ENCODE measurements around the gene CCDC71L.
"Not testable (repeated sequence)": the region's sequence is repeated elsewhere in the genome, so short reads cannot be mapped to it uniquely, and the experiment has no call there.

CCDC71L gene

GRCh38 chr7:106660862-106661720 lies at the start of gene CCDC71L:
Gene CCDC71L (minus strand): TSS chr7:106661158. CDS start chr7:106660896, 262 bp downstream.
- DNase-seq (ENCODE audit: low read depth) = peak; percentile 89

DNA sequence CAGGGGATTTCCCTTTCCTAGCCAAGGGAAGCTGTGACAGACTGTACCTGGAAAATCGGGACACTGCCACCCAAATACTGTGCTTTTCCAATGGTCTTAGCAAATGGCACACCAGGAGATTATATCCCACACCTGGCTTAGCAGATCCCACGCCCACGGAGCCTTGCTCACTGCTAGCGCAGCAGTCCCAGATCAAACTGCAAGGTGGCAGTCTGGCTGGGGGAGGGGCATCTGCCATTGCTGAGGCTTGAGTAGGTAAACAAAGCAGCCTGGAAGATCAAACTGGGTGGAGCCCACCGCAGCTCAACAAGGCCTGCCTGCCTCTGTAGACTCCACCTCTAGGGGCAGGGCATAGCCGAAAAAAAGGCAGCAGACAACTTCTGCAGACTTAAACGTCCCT lies 48.6 kb upstream of the CCDC71L start:
- DNase-seq (ENCODE audit: low read depth) = not testable (repeated sequence)

- DNase-seq (ENCODE audit: low read depth) = no peak
Measured at GRCh38 chr7:106704000-106704840, 43.3 kb upstream of the CCDC71L start.

- no peak for DNase-seq (ENCODE audit: low read depth)
Measured at GRCh38 chr7:106693677-106694353, 32.9 kb upstream of the CCDC71L start.

DNA sequence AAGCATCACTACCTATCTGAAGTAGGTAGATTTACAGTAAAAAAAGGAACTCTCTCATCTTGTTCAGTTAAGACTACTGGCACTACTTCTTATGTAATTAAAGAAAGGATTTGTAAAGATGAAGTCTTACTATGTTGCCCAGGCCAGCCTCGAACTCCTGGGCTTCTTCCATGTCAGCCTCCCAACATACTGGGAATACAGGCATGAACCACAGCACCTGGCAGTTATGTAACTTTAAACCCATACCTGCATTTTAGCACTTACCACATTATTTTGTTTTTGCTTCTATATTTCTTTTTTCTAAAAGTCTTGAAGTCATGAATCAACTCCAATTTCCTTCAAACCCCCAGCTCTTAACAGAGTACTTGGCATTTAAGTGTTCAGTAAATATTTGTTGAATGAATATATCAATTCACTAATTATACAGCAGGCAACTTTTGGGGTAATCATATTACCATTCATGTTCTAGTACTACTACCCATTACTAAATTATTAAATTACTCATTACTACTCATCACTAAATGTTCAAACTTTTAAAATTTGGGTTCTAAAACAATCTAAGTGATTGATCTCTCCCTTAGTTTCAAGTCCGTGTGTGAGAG lies 31.6 kb upstream of the CCDC71L start:
- DNase-seq (ENCODE audit: low read depth) = no peak

DNA sequence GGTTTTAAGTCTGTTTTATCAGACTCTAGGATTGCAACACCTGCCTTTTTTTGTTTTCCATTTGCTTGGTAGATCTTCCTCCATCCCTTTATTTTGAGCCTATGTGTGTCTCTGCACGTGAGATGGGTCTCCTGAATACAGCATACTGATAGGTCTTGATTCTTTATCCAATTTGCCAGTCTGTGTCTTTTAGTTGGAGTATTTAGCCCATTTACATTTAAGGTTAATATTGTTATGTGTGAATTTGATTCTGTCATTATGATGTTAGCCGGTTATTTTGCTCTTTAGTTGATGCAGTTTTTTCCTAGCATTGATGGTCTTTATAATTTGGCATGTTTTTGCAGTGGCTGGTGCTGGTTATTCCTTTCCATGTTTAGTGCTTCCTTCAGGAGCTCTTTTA lies 27.2 kb upstream of the CCDC71L start:
- not testable (repeated sequence) for DNase-seq (ENCODE audit: low read depth)

DNA sequence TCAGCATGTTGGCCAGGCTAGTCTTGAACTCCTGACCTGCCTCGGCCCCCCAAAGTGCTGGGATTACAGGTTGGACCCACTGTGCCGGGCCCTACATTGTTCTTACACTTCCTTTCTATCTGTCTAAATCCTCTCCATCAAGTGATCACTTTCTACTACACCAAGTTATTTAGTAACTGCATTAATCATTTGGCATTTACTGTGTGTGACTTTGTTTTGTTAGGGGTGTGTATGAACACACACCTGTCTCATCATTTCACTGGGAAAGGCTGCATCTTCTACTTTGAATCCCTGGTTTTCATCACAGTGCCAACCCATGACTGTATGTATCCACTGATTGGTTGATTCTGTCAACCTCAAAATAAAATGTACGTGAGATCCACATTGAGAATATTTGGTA lies 23.0 kb upstream of the CCDC71L start:
- no peak for DNase-seq (ENCODE audit: low read depth)

- DNase-seq (ENCODE audit: low read depth) = no peak
Measured at GRCh38 chr7:106681815-106682495, 21.0 kb upstream of the CCDC71L start.

DNA sequence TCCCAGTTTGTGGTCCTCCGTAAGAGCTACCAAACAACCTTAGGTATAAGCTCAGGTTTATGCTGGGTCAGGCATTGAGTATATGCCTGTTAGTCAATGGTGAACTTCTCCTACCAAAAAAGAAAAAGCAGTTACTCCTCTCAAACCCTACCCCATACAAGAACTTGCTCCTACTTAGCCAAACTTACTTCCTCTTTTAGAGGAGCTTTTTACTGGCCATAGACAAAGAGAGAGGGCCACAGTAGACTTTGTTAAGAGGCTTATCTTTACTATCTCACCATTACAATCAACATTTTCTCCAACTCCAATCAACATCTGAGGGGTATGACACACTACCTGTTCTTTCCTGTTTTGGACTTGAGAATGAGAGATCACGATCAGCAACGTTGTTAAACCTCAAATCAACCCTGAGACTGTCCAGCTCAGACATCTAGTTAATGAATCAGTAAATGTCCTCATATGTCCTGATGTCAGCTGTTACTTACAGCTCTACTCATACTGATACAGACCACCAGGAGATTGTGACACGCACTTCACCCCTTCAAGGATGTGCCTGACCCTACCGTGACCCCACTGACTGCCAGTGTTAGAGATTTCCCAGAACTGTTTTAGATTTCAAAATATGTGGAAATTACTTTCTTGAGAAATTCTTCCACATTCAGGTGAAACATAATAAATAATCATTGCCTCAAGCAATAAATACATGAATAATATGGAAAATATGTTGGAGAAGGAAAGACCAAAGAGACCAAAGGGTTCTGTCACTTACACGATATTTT lies 18.4 kb upstream of the CCDC71L start:
- DNase-seq (ENCODE audit: low read depth) = no peak

DNA sequence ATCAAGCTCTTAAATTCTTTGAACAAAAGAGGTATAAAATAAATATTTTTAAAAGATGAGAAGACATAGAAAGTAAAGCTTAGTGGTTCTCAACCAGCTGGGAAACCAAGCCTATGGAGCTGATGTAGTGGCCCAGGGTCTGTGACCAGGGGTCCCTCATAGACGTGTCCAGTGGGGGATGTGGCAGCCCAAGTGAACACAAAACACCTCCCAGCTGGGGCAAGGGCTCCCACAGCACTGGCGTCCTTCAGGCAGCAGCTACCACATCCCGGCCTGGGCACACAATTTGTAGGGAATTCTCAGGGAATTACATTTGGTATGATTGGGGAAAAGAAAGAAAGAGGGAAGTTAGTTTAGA lies 17.8 kb upstream of the CCDC71L start:
- no peak for DNase-seq (ENCODE audit: low read depth)

GRCh38 chr7:106676506-106676905 lies 15.5 kb upstream of the CCDC71L start:
- DNase-seq (ENCODE audit: low read depth) = not testable (repeated sequence)

GRCh38 chr7:106673688-106674087 lies 12.7 kb upstream of the CCDC71L start:
- DNase-seq (ENCODE audit: low read depth) = not testable (repeated sequence)

- not testable (repeated sequence) for DNase-seq (ENCODE audit: low read depth)
Measured at GRCh38 chr7:106671930-106672329, 11.0 kb upstream of the CCDC71L start.

DNA sequence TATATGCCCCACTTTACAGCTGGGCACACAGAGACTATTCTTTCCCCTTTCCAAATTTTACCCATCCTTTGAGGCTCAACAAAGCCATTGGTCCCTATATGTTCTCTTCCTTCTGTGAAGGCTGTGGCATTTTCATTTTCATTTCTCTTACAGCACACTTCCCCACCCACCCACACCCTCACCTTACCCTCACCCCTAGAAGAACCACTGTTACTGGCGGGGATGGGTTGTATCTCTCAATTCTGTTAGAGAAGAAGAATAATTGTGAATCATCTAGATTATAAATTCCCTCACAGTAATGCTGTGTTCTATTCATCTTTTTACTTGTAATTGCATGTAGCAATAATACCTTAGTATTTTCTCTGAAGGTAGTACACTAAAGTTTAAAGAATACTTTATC lies 10.2 kb upstream of the CCDC71L start:
- no peak for DNase-seq (ENCODE audit: low read depth)

DNA sequence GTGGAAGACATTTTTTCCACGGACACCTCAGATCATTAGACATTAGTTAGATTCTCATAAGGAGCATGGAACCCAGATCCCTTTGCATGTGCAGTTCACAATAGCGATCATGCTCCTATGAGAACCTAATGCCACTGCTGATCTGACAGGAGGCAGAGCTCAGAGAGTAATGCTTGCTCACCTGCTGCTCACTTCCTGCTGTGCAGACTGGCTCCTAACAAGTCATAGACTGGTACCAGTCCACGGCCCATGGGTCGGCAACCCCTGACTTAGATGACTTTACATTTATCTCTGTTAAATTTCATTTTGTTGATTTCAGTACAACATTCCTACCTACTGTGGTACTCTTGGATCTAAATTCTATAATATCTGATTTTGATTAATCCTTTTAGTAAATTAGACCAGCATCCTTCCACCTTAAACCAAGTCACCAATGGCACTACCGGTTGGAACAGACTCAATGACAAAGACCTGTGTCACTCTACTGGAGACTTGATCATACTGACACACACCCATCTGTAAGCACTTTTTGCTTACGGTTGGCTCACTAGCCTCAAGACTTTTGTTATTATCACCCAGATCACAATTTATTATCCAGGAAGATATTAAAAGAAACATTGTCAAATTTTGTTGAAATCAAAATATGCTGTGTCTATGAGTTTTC lies 8.0 kb upstream of the CCDC71L start:
- DNase-seq (ENCODE audit: low read depth) = no peak

- no peak for DNase-seq (ENCODE audit: low read depth)
Measured at GRCh38 chr7:106666353-106666752, 5.4 kb upstream of the CCDC71L start.

DNA sequence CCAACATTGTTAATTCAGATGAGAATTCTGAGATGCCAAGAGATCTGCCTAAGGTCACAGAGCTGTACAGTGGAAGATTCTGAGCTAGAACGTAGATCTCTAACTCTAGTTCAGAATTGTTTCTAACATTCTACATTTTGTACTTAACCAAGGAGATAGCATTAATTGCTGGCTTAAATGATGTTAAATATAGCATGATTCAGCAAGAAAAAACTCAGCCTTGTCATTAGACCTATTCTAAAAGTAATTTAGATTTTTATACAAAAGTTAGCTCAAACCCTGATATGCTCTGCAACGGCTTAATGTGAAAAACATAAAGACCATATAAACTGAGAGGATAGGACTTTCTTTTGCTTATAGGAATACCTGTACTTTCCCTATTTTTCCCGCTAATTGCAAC lies 3.4 kb upstream of the CCDC71L start:
- DNase-seq (ENCODE audit: low read depth) = no peak

DNA sequence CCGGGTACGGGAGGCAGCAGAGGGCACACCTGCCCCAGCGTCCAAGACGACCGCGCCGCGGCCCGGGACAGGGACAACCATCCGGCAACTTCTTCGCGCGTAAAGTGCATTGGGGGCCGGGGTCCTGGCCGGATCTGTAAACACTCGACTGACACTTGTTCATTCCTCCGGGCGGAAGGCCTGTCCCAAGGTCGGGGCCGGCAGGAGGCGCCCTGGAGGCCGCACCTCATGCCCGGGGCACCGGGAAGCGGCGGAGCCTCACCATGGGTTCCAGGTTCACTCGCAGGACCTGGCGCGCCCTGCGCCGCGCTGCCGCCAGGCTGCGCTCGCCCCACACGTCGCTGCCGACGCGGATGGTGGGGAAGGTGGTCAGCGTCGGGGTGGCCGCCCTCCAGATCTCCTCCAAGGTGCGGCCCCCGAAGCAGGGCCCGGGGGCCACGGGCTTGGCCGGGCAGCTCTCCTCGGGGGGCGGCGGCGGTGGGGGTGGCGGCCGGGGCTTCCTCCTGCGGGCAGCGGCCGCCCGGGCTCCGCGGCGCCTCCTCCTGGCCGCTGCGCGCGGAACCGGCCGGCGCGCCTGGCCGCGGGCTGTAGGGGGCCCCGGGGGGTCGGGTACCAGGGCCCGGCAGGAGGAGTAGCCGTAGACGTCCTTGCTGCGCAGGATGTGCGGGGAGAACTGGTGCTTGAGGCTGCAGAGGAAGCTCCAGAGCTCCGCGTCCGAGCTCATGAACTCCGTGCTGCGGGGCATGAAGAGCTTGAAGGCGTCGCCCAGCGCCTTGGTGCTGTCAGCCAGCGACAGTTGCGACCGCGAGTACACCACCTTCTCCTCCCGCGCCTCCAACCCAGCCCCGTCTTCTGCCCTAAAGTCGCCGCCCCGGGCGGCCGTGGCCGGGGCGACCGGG lies 746 bp downstream of the CCDC71L start:
- peak; percentile 77 for DNase-seq (ENCODE audit: low read depth)

Measured in activated T-helper 9 cell treated with anti-CD3 and anti-CD28 coated beads, Interleukin-2, amount 50 U/mL, for 16 hours (primary cell).